Hepatocyte (in vitro differentiated cells): ENCODE measurements around the gene AKNAD1.

Experiments
- CTCF ChIP-seq: fragments of 200-600 bp; sonication (generic); IDR thresholded peaks from 2 replicates; pipeline ENCODE4 v1.5.1; 2016; ENCODE audit warnings: antibody characterized with exemption, mild to moderate bottlenecking; ENCODE audit not compliant: poor library complexity
- EZH2phosphoT487 ChIP-seq: fragments of 200-600 bp; sonication (generic); IDR thresholded peaks from one replicate; pipeline ENCODE4 v1.6.1; 2018; ENCODE audit warnings: antibody characterized with exemption, mild to moderate bottlenecking, low read depth, moderate library complexity; ENCODE audit not compliant: unreplicated experiment, severe bottlenecking

- TF ChIP-seq CTCF (no peak), EZH2phosphoT487 (no peak)
Observed at GRCh38 chr1:108854221-108855019, 2.5 kb downstream of the AKNAD1 start.
